HepG2 (cell line): ENCODE results near the gene RNGTT. TPM values are rescaled to one million over a fixed set of nuclear protein-coding genes. Genes with fewer than 3 reads are reported as not detected.

Experiments used
- ATAC-seq: fragments of 200-7000 bp; cut with Tn5 transposase; 3 replicates; pipeline ENCODE4 v1.9.1; 2020; ENCODE audit warnings: mild to moderate bottlenecking, moderate library complexity
- BruUV-seq: library from RNA; stranded (reverse); fragments of 400-500 nt; replicated peaks from 2 replicates; lab custom pipeline; 2021; lab: Mats Ljungman, UMichigan
- CTCF ChIA-PET: fragments of 300-600 bp; formaldehyde crosslinking; extraction: SDS; loops from one replicate; lab custom pipeline; 2021; ENCODE audit warnings: low total read pairs, inconsistent platforms, low intra/inter-chr PET ratio; lab: Yijun Ruan, JAX
- POLR2A ChIA-PET: fragments of 350-600 bp; sonication (Branson Sonifier 250); formaldehyde crosslinking; loops from one replicate; lab custom pipeline; 2020; ENCODE audit warnings: antibody characterized with exemption, inconsistent platforms; lab: Yijun Ruan, JAX
- DNase-seq: peaks from one replicate; pipeline ENCODE4 v3.0.0-alpha.2; 2015; ENCODE audit warnings: low spot score
- FAIRE-seq: peaks from 3 replicates; lab custom pipeline; 2011; peaks lifted over from hg19 to GRCh38; lab: Jason Lieb, UNC
- H2AFZ ChIP-seq: one replicate; pipeline ENCODE4 v1.6.1; 2011; ENCODE audit warnings: low read length, inconsistent platforms
- H3K27ac ChIP-seq: fragments of 300-600 bp; 3 replicates; pipeline ENCODE4 v1.8.0; 2011; ENCODE audit warnings: mixed run types, mild to moderate bottlenecking, mixed read lengths, low read length, inconsistent platforms; ENCODE audit not compliant: insufficient read depth; ENCODE audit errors: extremely low read length
- H3K27me3 ChIP-seq, 2 experiments: fragments of 200-600 bp in 1 of 2; 2 replicates in 1 of 2; 3 replicates in 1 of 2; pipeline versions ENCODE4 v1.6.0 to v1.8.0; 2011; ENCODE audit warnings: low read length in 2 of 2, mild to moderate bottlenecking in 2 of 2, moderate library complexity in 2 of 2, inconsistent platforms in 1 of 2; ENCODE audit not compliant: insufficient read depth in 2 of 2, control insufficient read depth in 1 of 2
- H3K36me3 ChIP-seq, 2 experiments: fragments of 200-600 bp in 1 of 2; replicated peaks in 1 of 2; 2 replicates in 1 of 2; 3 replicates in 1 of 2; pipeline versions ENCODE4 v1.5.1 to v1.8.0; 2011; ENCODE audit warnings: low read length in 2 of 2, inconsistent platforms in 1 of 2; ENCODE audit not compliant: insufficient read depth in 2 of 2, control insufficient read depth in 1 of 2
- H3K4me1 ChIP-seq: 2 replicates; pipeline ENCODE4 v1.5.1; 2012; ENCODE audit warnings: low read length, inconsistent platforms; ENCODE audit not compliant: insufficient read depth
- H3K4me2 ChIP-seq: 2 replicates; pipeline ENCODE4 v1.6.0; 2011; ENCODE audit warnings: low read depth, low read length, inconsistent platforms
- H3K4me3 ChIP-seq, 3 experiments: fragments of 200-600 bp in 1 of 3; sonication (generic), shearing (Covaris generic) in 1 of 3; replicated peaks in 1 of 3; 2 replicates each; pipeline ENCODE4 v1.5.1; 2011 to 2016; ENCODE audit warnings: low read length in 3 of 3, inconsistent platforms in 2 of 3, low read depth in 2 of 3, mild to moderate bottlenecking in 2 of 3, control low read depth in 1 of 3, mixed read lengths in 1 of 3; ENCODE audit not compliant: insufficient read depth in 1 of 3
- H3K79me2 ChIP-seq: one replicate; pipeline ENCODE4 v1.6.1; 2011; ENCODE audit warnings: low read length, inconsistent platforms; ENCODE audit not compliant: insufficient read depth
- H3K9ac ChIP-seq: 2 replicates; pipeline ENCODE4 v1.6.0; 2011; ENCODE audit warnings: mild to moderate bottlenecking, low read depth, low read length, inconsistent platforms; ENCODE audit not compliant: insufficient read depth
- H3K9me3 ChIP-seq: 2 replicates; pipeline ENCODE4 v1.5.1; 2012; ENCODE audit warnings: mild to moderate bottlenecking, low read length
- H4K20me1 ChIP-seq: 2 replicates; pipeline ENCODE4 v1.6.0; 2011; ENCODE audit warnings: inconsistent platforms, mild to moderate bottlenecking, low read length, moderate library complexity; ENCODE audit not compliant: insufficient read depth
- HOXA5 ChIP-seq: sonication (generic); formaldehyde crosslinking; IDR thresholded peaks from 2 replicates; pipeline ENCODE4 v1.4.0; 2020; ENCODE audit warnings: missing genetic modification reagents
- KAT7 ChIP-seq: IDR thresholded peaks from 2 replicates; pipeline ENCODE4 v1.6.1; 2018; ENCODE audit warnings: borderline replicate concordance, missing compliant biosample characterization
- RBFOX2 ChIP-seq: fragments of 200-400 bp; formaldehyde crosslinking; IDR thresholded peaks from 2 replicates; pipeline ENCODE4 v1.6.1; 2017; ENCODE audit warnings: low read depth, mild to moderate bottlenecking, low read length
- RELA ChIP-seq: sonication (generic); formaldehyde crosslinking; IDR thresholded peaks from 2 replicates; pipeline ENCODE4 v1.4.0; 2020; ENCODE audit warnings: missing genetic modification reagents
- SIN3B ChIP-seq: fragments of 150-350 bp; IDR thresholded peaks from 2 replicates; pipeline ENCODE4 v1.6.1; 2014; ENCODE audit warnings: low read length
- SYNCRIP ChIP-seq: fragments of 200-400 bp; formaldehyde crosslinking; IDR thresholded peaks from 2 replicates; pipeline ENCODE4 v1.6.1; 2018; ENCODE audit warnings: mild to moderate bottlenecking, low read depth, low read length; ENCODE audit not compliant: insufficient read depth
- ZNF232 ChIP-seq: sonication (generic); formaldehyde crosslinking; IDR thresholded peaks from 2 replicates; pipeline ENCODE4 v1.4.0; 2020; ENCODE audit warnings: missing genetic modification reagents, borderline replicate concordance
- ZNF235 ChIP-seq: sonication (generic); formaldehyde crosslinking; IDR thresholded peaks from 2 replicates; pipeline ENCODE4 v1.8.1; 2023; ENCODE audit warnings: mild to moderate bottlenecking, missing genetic modification reagents, borderline replicate concordance
- ZSCAN9 ChIP-seq: IDR thresholded peaks from 2 replicates; pipeline ENCODE4 v1.6.1; 2016; ENCODE audit warnings: borderline replicate concordance
- WGBS: methylation state at CpG from one replicate; pipeline ENCODE4 v1.1.6; 2017; ENCODE audit warnings: low lambda C conversion rate; 5-methylcytosine and 5-hydroxymethylcytosine counted together
- in situ Hi-C: cut with HindIII; loops from 2 replicates; pipeline ENCODE4 v1.10.0; 2017; ENCODE audit warnings: low pct_unique_long_range_greater_than_20kb; ENCODE audit not compliant: extremely low pct_ligation_motif_present
- intact Hi-C: fragments of 100-400 bp; cut with micrococcal nuclease; formaldehyde crosslinking; loops from one replicate; pipeline ENCODE4 v1.10.0; 2022; ENCODE audit not compliant: unreplicated experiment
- polyA plus RNA-seq, 8 experiments: library from polyadenylated mRNA; depleted of rRNA in 3 of 8; stranded (reverse) in 7 of 8; unstranded in 1 of 8; fragments of >200 nt; fragmentation: Illumina TruSeq in 4 of 8; extraction: Trizol in 4 of 8; gene quantifications; 2 replicates each; pipeline versions ENCODE4 v1.2.1 to v1.2.3, GENCODE V29; 2011 to 2016; ENCODE audit warnings: low read depth in 4 of 8, missing spikeins in 1 of 8, mixed read lengths in 1 of 8; ENCODE audit not compliant: insufficient read depth in 1 of 8
- total RNA-seq, 5 experiments: library from RNA; depleted of rRNA; stranded (reverse); fragments of >200 nt; fragmentation: Illumina TruSeq; extraction: Trizol; gene quantifications; 2 replicates each; pipeline ENCODE4 v1.2.3, GENCODE V29; 2016; ENCODE audit warnings: low read depth in 1 of 5
- TF ChIP-seq, protein P1 (sequence below): sonication (generic); formaldehyde crosslinking; conservative IDR thresholded peaks from 2 replicates; pipeline ENCODE4 v1.4.0; 2020; ENCODE audit warnings: mild to moderate bottlenecking, missing genetic modification reagents, moderate library complexity
- TF ChIP-seq, protein P2 (sequence below): sonication (generic); formaldehyde crosslinking; IDR thresholded peaks from 2 replicates; pipeline ENCODE4 v1.8.0; 2022; ENCODE audit warnings: missing genetic modification reagents, mild to moderate bottlenecking, borderline replicate concordance
- TF ChIP-seq, protein P3 (sequence below), 2 experiments: fragments of 450-650 bp in 1 of 2; sonication (generic) in 1 of 2; formaldehyde crosslinking; IDR thresholded peaks; 2 replicates each; pipeline versions ENCODE4 v1.5.0 to v1.8.0; 2020 to 2022; ENCODE audit warnings: mild to moderate bottlenecking in 1 of 2, missing genetic modification reagents in 1 of 2

RNGTT gene
- total and polyA plus RNA-seq, 2 of the 13 experiments (the other 11 are each of a cell fraction or from before 2014, with no cell fraction given): 6.0 to 22.6 TPM

DNA sequence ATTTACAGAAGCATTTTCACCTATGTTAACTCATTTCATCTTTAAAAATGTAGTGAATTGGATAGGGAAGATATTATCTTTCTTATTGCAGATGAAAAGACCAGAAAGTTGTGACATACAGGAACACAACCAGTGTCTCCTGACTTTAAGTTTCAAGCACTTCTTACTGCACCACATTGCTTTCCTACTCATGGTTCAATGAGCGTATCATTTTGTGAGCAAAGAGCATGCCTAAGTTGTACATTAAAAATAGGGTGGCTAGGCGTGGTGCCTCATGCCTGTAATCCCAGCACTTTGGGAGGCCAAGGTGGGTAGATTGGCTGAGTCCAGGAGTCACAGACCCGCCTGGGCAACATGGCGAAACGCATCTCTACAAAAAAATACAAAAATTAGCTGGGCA lies 21.2 kb upstream of the RNGTT start:
- Histone ChIP-seq H2AFZ (no peak overlapping the region), H3K36me3 (no peaks in the 10 kb centered on the region), H3K4me3 (no peak overlapping the region), H3K4me2 (no peak overlapping the region), H3K27ac (no peak overlapping the region), H4K20me1 (no peaks in the 10 kb centered on the region), H3K9ac (no peak overlapping the region), H3K79me2 (no peaks in the 10 kb centered on the region), H3K9me3 (no peaks in the 10 kb centered on the region), H3K4me1 (peaks cover 27% of the 10 kb centered on the region), H3K27me3 (no peaks in the 10 kb centered on the region; a peak in 1 of 5 replicates)
- DNase-seq (no peak), FAIRE-seq (no peak), ATAC-seq (no peak)
- no TSS peak for BruUV-seq
- TF ChIP-seq, protein P1, sequence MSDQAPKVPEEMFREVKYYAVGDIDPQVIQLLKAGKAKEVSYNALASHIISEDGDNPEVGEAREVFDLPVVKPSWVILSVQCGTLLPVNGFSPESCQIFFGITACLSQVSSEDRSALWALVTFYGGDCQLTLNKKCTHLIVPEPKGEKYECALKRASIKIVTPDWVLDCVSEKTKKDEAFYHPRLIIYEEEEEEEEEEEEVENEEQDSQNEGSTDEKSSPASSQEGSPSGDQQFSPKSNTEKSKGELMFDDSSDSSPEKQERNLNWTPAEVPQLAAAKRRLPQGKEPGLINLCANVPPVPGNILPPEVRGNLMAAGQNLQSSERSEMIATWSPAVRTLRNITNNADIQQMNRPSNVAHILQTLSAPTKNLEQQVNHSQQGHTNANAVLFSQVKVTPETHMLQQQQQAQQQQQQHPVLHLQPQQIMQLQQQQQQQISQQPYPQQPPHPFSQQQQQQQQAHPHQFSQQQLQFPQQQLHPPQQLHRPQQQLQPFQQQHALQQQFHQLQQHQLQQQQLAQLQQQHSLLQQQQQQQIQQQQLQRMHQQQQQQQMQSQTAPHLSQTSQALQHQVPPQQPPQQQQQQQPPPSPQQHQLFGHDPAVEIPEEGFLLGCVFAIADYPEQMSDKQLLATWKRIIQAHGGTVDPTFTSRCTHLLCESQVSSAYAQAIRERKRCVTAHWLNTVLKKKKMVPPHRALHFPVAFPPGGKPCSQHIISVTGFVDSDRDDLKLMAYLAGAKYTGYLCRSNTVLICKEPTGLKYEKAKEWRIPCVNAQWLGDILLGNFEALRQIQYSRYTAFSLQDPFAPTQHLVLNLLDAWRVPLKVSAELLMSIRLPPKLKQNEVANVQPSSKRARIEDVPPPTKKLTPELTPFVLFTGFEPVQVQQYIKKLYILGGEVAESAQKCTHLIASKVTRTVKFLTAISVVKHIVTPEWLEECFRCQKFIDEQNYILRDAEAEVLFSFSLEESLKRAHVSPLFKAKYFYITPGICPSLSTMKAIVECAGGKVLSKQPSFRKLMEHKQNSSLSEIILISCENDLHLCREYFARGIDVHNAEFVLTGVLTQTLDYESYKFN (CRISPR knock-in tag): no peak
- no peak for TF ChIP-seq HOXA5 (CRISPR knock-in tag)
- CTCF ChIA-PET: interaction anchor here (1.6 to 3.5 kb wide), 2 partner anchors 138 to 258 kb away, joined by 5 to 33 read pairs; no protein-coding TSS in a partner anchor
- WGBS: 97% methylated on average over 5 of the region's 5 CpGs
- POLR2A ChIA-PET: interaction anchor here (3.7 kb wide), 1 partner anchor 96 kb away, joined by 15 read pairs; the partner anchor contains the start of gene PNRC1
- intact Hi-C loops: loop anchor here (10.0 kb wide), 1 partner anchor 390 kb away; no protein-coding TSS in a partner anchor
- in situ Hi-C loops: loop anchor here (5.0 to 10.0 kb wide), 2 partner anchors 100 to 258 kb away; partner anchors contain the start of gene PNRC1

DNA sequence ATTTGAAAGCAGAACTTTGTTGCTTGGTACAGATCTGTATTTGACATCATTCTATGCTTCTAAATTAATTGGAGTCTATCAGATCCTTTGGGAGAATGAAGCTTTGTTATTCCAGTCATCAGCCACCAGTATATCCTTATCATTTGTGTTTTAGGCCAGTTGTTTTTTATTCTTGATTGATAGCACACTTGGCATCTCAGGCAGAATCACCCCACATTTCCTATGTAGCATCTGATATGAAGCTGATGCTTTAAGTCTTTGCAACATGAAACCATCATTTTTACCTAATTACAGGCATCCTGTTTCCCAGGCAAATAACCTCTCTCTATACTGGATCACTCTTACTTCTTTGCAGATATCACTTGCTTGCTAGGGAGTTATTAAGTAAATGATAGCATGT lies 20.7 kb upstream of the RNGTT start:
- Histone ChIP-seq H3K4me1 (peaks cover 25% of the 10 kb centered on the region), H3K79me2 (no peaks in the 10 kb centered on the region), H3K4me2 (no peak overlapping the region), H3K9me3 (no peaks in the 10 kb centered on the region), H3K36me3 (no peaks in the 10 kb centered on the region), H3K27ac (no peak overlapping the region), H3K27me3 (no peaks in the 10 kb centered on the region; a peak in 1 of 5 replicates), H4K20me1 (no peaks in the 10 kb centered on the region), H2AFZ (no peak overlapping the region), H3K4me3 (no peak overlapping the region), H3K9ac (no peak overlapping the region)
- BruUV-seq: no TSS peak
- CTCF ChIA-PET: interaction anchor here (1.4 to 3.5 kb wide), 3 partner anchors 133 to 258 kb away, joined by 3 to 33 read pairs (median 5); no protein-coding TSS in a partner anchor
- no peak for ATAC-seq
- in situ Hi-C loops: loop anchor here (5.0 to 10.0 kb wide), 2 partner anchors 101 to 258 kb away; partner anchors contain the start of gene PNRC1
- no peak for DNase-seq
- POLR2A ChIA-PET: interaction anchor here (1.0 to 1.3 kb wide), 4 partner anchors 51 to 101 kb away, joined by 4 to 6 read pairs (median 6); partner anchors contain the start of gene PNRC1
- FAIRE-seq: no peak
- intact Hi-C loops: loop anchor here (10.0 kb wide), 1 partner anchor 391 kb away; no protein-coding TSS in a partner anchor
- TF ChIP-seq, protein P2, sequence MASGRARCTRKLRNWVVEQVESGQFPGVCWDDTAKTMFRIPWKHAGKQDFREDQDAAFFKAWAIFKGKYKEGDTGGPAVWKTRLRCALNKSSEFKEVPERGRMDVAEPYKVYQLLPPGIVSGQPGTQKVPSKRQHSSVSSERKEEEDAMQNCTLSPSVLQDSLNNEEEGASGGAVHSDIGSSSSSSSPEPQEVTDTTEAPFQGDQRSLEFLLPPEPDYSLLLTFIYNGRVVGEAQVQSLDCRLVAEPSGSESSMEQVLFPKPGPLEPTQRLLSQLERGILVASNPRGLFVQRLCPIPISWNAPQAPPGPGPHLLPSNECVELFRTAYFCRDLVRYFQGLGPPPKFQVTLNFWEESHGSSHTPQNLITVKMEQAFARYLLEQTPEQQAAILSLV: no peak
- no peak for TF ChIP-seq RBFOX2
- TF ChIP-seq ZSCAN9 (CRISPR knock-in tag): no peak
- no peak for TF ChIP-seq SYNCRIP
- TF ChIP-seq KAT7 (CRISPR knock-in tag): no peak
- no peak for TF ChIP-seq ZNF232 (CRISPR knock-in tag)
- TF ChIP-seq RELA (CRISPR knock-in tag): no peak
- TF ChIP-seq, protein P3, sequence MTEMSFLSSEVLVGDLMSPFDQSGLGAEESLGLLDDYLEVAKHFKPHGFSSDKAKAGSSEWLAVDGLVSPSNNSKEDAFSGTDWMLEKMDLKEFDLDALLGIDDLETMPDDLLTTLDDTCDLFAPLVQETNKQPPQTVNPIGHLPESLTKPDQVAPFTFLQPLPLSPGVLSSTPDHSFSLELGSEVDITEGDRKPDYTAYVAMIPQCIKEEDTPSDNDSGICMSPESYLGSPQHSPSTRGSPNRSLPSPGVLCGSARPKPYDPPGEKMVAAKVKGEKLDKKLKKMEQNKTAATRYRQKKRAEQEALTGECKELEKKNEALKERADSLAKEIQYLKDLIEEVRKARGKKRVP (CRISPR knock-in tag; IDR thresholded peaks at IDR 0.05): no peak
- no peak for TF ChIP-seq ZNF235
- no peak for TF ChIP-seq SIN3B
